Tibial artery (tissue), 4 donors: ENCODE data around the gene ZNRD2.
A peak's percentile ranks its signal among the peaks of the same experiment; 100 is the strongest.

Experiments used
- DNase-seq, 2 donors: peaks; one replicate each; pipeline ENCODE4 v3.0.0-alpha.2; 2019
- H3K27ac ChIP-seq, 2 donors: fragments of 200-600 bp; sonication (generic) in 1 of 2; 1 replicate in 1 of 2; 2 replicates in 1 of 2; pipeline ENCODE4 v1.5.1; 2018 to 2019; ENCODE audit warnings: mild to moderate bottlenecking in 1 of 2
- H3K27me3 ChIP-seq, 2 donors: fragments of 200-600 bp; sonication (generic) in 1 of 2; one replicate each; pipeline versions ENCODE4 v1.5.1 to v1.6.0; 2016 to 2019
- H3K36me3 ChIP-seq, 3 donors: fragments of 200-600 bp; sonication (generic) in 2 of 3; one replicate each; pipeline ENCODE4 v1.5.1; 2016 to 2019; ENCODE audit warnings: mild to moderate bottlenecking in 2 of 3
- H3K4me1 ChIP-seq, 4 donors: fragments of 200-600 bp; sonication (generic) in 2 of 4; 1 replicate in 3 of 4; 2 replicates in 1 of 4; pipeline ENCODE4 v1.5.1; 2016 to 2019
- H3K4me3 ChIP-seq, 2 donors: fragments of 200-600 bp; sonication (generic) in 1 of 2; 1 replicate in 1 of 2; 2 replicates in 1 of 2; pipeline ENCODE4 v1.5.1; 2018 to 2019; ENCODE audit warnings: mild to moderate bottlenecking in 2 of 2
- H3K9me3 ChIP-seq, 3 donors: fragments of 200-600 bp; sonication (generic) in 1 of 3; one replicate each; pipeline ENCODE4 v1.5.1; 2016 to 2019
- intact Hi-C: fragments of 100-400 bp; cut with DNase I; formaldehyde crosslinking; loops from one replicate; pipeline ENCODE4 v1.15.0; 2023; ENCODE audit warnings: low total_unique reads
- TF ChIP-seq, protein P1 (sequence below), 2 experiments: fragments of 200-600 bp in 1 of 2; fragments of 450-650 bp in 1 of 2; IDR thresholded peaks; one replicate each; pipeline ENCODE4 v1.5.1; 2017 to 2019; ENCODE audit warnings: antibody characterized with exemption in 2 of 2, mild to moderate bottlenecking in 1 of 2, moderate library complexity in 1 of 2

ZNRD2 gene

DNA sequence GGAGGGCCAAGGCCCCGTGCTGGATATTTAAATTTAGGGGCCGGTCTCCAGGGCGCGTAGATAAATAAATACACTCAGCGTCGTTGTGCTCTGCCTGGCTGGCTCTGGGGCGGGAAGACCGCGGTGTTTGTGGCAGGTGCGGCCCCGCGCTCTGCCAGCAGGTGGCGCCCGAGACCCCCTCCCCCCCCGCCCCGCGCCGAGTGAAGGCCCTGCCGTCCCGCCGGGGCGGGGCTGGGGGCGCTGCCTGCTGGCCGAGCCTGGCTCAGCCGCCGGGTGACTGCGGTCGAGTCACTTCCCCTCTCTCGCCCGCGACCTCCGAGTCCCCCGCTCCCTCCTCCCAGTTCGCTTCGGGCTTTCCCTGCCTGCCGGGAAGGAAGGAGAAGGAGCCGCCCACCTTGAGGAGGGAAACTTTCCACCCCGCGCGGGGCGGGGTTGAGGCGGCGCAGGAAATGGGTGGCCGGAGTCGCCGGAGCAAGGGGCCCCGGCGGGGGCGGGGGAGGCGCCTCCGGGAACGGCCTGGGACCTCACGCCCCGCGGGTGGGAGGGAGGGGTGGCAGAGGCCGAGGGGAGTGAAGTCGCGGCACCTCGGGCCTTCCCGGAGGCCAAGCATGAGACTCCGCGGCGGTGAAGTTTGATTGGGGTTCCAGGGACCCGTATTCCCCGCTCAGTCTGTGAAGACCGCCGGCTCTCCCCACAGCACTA is 4.0 kb downstream of the ZNRD2 start:
- no peaks in the 10 kb centered on the region for H3K9me3 ChIP-seq
- peaks cover 5 to 13% (median 6%) of the 10 kb centered on the region in 3 donors for H3K36me3 ChIP-seq
- intact Hi-C loops: no loop called here
- peak; percentile 91 to 97 for DNase-seq
- peak overlapping the region; percentile 94 to 96 for H3K4me3 ChIP-seq
- TF ChIP-seq, protein P1, sequence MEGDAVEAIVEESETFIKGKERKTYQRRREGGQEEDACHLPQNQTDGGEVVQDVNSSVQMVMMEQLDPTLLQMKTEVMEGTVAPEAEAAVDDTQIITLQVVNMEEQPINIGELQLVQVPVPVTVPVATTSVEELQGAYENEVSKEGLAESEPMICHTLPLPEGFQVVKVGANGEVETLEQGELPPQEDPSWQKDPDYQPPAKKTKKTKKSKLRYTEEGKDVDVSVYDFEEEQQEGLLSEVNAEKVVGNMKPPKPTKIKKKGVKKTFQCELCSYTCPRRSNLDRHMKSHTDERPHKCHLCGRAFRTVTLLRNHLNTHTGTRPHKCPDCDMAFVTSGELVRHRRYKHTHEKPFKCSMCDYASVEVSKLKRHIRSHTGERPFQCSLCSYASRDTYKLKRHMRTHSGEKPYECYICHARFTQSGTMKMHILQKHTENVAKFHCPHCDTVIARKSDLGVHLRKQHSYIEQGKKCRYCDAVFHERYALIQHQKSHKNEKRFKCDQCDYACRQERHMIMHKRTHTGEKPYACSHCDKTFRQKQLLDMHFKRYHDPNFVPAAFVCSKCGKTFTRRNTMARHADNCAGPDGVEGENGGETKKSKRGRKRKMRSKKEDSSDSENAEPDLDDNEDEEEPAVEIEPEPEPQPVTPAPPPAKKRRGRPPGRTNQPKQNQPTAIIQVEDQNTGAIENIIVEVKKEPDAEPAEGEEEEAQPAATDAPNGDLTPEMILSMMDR (IDR thresholded peaks at IDR 0.05): peak; percentile 87 to 97
- peaks cover 0 to 75% (median 56%) of the 10 kb centered on the region in 4 donors for H3K4me1 ChIP-seq
- H3K27ac ChIP-seq: peak overlapping the region; percentile 93 to 98
- no peaks in the 10 kb centered on the region for H3K27me3 ChIP-seq

DNA sequence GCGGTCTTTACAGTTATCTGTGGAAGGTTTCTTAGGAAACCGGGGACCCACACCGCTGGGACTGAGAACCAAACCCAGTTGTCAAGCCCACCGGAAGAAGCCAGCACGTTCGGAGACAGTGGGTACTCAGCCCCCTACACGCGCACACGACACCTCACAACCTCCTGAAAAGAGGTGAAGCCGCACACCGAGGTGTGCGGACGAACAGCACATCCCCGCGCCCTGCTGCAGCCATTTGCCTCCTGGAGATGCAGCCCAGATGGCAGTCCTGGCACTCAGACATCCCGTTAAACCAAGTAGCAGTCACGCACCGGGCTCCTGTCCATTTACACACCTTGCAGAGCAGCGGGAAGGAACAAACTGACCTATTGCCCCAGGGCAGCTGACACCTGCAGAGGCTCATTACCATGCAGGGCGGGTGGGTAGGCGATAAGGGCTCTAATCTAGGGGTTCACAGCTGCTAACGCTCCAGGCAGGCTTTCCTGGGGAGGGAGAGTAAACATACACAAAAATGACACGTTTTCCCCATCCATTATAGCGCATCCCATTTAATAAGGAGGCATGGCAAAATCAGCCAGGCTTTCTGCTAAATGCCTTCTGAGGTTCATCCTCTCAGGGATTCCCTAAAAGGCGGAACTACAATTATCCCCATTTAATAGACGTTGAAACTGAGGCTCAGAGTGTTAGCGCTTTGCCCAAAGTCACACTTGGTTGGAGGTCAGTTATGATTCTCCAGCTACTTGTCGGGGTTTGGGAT is 4.7 kb downstream of the ZNRD2 start:
- TF ChIP-seq, protein P1 (IDR thresholded peaks at IDR 0.05): no peak
- Histone ChIP-seq H3K9me3 (no peaks in the 10 kb centered on the region), H3K4me3 (peak overlapping the region; percentile 94 to 96), H3K27me3 (no peaks in the 10 kb centered on the region), H3K27ac (peak overlapping the region; percentile 93 to 98), H3K4me1 (peaks cover 0 to 77% (median 56%) of the 10 kb centered on the region in 4 donors), H3K36me3 (peaks cover 11 to 20% (median 14%) of the 10 kb centered on the region in 3 donors)
- no peak for DNase-seq
- intact Hi-C loops: no loop called here

DNA sequence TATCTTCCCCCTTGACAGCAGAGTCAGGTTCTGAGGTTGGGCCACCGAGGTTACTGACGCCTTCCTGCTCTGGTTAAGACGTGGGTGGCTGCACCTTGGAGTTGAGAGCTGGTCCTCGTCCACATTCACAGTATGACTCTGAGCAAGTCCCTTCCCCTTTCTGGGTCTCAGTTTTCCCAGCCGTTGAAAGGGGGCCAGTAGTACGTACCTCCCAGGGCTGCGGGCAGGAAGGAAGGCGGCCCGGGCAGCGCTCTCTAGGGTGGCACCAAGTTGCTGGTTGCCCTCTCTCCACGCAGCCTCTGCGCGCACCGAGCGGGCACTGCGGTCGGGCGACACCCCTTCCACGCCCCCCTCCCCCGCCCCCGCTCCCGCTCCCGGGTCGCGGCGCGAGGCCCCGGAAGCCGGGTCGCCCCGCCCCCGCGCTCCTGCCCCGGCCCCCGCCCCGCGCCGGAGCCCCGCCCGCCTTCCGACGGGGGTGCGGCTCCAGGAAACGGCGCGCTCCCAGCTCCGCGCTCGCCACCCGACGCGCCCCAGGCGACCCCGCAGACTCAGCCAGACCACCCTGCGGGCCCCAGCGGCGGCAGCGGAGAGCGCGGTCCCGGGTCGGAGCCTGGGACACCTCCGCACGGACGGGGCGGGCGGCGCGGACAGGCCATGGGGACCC is 5.4 kb downstream of the ZNRD2 start, which contains the start of gene EHBP1L1:
EHBP1L1 (plus strand) TSS at position 486 of the 664 bp plus-strand sequence. CDS start 250 bp downstream, outside the sequence.
- peaks cover 0 to 77% (median 55%) of the 10 kb centered on the region in 4 donors for H3K4me1 ChIP-seq
- TF ChIP-seq, protein P1 (IDR thresholded peaks at IDR 0.05): no peak
- H3K36me3 ChIP-seq: peaks cover 18 to 27% (median 21%) of the 10 kb centered on the region in 3 donors
- no peaks in the 10 kb centered on the region for H3K9me3 ChIP-seq
- intact Hi-C loops: no loop called here
- peak within 1 kb of the TSS; percentile 94 to 96 for H3K4me3 ChIP-seq
- DNase-seq: peak; percentile 60 to 91
- peak within 1 kb of the TSS; percentile 93 to 98 for H3K27ac ChIP-seq
- no peaks in the 10 kb centered on the region for H3K27me3 ChIP-seq

DNA sequence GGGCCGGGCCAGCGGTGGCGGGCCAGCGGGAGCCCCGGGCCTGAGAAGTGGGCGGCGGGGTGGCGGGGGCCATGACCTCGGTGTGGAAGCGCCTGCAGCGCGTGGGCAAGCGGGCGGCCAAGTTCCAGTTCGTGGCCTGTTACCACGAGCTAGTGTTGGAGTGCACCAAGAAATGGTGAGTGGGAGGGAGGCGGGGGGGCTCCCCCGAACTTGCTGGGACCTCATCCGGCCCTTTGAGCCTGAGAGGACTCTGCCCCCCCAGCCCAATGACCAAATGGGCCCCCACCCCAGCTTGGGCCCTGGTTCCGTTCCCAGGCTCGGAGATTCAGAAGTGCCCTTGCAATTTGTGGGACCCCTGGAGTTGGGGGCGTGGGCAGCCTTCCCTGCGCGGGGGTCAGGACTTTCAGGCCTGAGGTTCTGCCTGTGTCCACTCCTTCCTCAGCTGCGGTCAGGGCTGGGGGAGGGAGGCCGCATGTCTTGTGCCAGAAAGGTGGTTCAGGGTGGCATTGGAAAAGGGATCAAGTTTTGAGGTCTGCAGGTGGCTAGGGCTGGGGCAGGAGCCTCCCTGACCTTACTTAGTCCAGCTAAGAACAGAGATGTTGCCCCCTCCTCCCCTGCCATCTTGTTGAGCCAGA is 6.1 kb downstream of the ZNRD2 start:
- Histone ChIP-seq H3K4me3 (peak overlapping the region; percentile 94 to 96), H3K36me3 (peaks cover 24 to 34% (median 27%) of the 10 kb centered on the region in 3 donors), H3K27me3 (no peaks in the 10 kb centered on the region), H3K9me3 (no peaks in the 10 kb centered on the region), H3K4me1 (peaks cover 0 to 71% (median 48%) of the 10 kb centered on the region in 4 donors), H3K27ac (peak overlapping the region; percentile 93 to 98)
- TF ChIP-seq, protein P1 (IDR thresholded peaks at IDR 0.05): no peak
- DNase-seq: no peak
- intact Hi-C loops: no loop called here
